ENCODE results near the gene FOXD4L6. TPM values are rescaled to one million over a fixed set of nuclear protein-coding genes. Genes with fewer than 3 reads are reported as not detected.
A peak's percentile ranks its signal among the peaks of the same experiment; 100 is the strongest.
"Not testable (repeated sequence)": the region's sequence is repeated elsewhere in the genome, so short reads cannot be mapped to it uniquely, and the experiment has no call there.

FOXD4L6 gene
- total RNA-seq (2022) (0.28 TPM in 1 of 2 replicates, not detected in the other), Bru-seq, nascent RNA (percentile 16 among the genes with signal in this experiment), BruChase-seq, experiment 1, labeled RNA remaining after a 6-hour chase (percentile 31 among the genes with signal in this experiment), BruChase-seq, experiment 2, labeled RNA remaining after a 2-hour chase (percentile 26 among the genes with signal in this experiment)
- long read RNA-seq, result 0 reads

GRCh38 chr9:41128581-41128980 lies at the start of gene FOXD4L6:
Gene FOXD4L6 (minus strand): TSS chr9:41128681. CDS start chr9:41128383, 298 bp downstream.
- DNase-seq; H3K9me3 Mint-ChIP-seq (ENCODE audit: low read depth, unreplicated experiment); intact Hi-C loops (cut with micrococcal nuclease; ENCODE audit: unreplicated experiment); H3K4me1 Mint-ChIP-seq (ENCODE audit: low read depth, unreplicated experiment); H3K27ac Mint-ChIP-seq (ENCODE audit: unreplicated experiment); H3K36me3 Mint-ChIP-seq (ENCODE audit: insufficient read depth, unreplicated experiment); BruUV-seq (replicated peaks); CTCF ChIA-PET; H3K27me3 Mint-ChIP-seq (ENCODE audit: unreplicated experiment); H3K4me3 Mint-ChIP-seq (ENCODE audit: low read depth, unreplicated experiment): not testable (repeated sequence)

DNA sequence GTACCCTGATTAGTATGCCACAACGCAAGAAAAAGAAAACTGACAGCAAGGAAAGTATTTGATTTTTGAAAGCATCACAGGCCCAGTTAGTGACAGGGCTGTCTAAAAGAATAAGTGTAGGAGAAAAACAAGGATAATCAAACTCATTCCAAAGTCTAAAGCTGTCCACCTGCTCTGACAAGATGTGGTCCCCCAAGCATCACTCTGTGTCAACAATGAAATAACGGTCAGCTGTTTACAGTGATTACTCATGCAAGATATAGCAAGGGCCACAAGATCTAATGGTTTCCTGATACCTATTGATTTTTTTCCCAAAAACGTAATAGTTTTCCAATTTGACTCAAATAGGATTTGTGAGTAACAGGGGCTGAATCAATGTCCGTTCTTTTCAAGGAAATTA lies 46.5 kb upstream of the FOXD4L6 start:
- DNase-seq; H3K36me3 Mint-ChIP-seq (ENCODE audit: insufficient read depth, unreplicated experiment); H3K9me3 Mint-ChIP-seq (ENCODE audit: low read depth, unreplicated experiment); H3K4me3 Mint-ChIP-seq (ENCODE audit: low read depth, unreplicated experiment); H3K4me1 Mint-ChIP-seq (ENCODE audit: low read depth, unreplicated experiment); H3K27me3 Mint-ChIP-seq (ENCODE audit: unreplicated experiment); H3K27ac Mint-ChIP-seq (ENCODE audit: unreplicated experiment); intact Hi-C loops (cut with micrococcal nuclease; ENCODE audit: unreplicated experiment); CTCF ChIA-PET; BruUV-seq (replicated peaks): not testable (repeated sequence)

DNA sequence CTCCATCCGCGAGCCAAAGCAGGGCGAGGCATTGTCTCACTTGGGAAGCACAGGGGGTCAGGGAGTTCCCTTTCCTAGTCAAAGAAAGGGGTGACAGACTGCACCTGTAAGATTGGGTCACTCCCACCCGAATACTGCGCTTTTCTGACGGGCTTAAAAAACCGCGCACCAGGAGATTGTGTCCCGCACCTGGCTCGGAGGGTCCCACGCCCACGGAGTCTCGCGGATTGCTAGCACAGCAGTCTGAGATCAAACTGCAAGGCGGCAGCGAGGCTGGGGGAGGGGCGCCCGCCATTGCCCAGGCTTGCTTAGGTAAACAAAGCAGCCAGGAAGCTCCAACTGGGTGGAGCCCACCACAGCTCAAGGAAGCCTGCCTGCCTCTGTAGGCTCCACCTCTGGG lies 21.6 kb upstream of the FOXD4L6 start:
- CTCF ChIA-PET; H3K27me3 Mint-ChIP-seq (ENCODE audit: unreplicated experiment); intact Hi-C loops (cut with micrococcal nuclease; ENCODE audit: unreplicated experiment); H3K4me1 Mint-ChIP-seq (ENCODE audit: low read depth, unreplicated experiment); DNase-seq; BruUV-seq (replicated peaks); H3K4me3 Mint-ChIP-seq (ENCODE audit: low read depth, unreplicated experiment); H3K9me3 Mint-ChIP-seq (ENCODE audit: low read depth, unreplicated experiment); H3K36me3 Mint-ChIP-seq (ENCODE audit: insufficient read depth, unreplicated experiment); H3K27ac Mint-ChIP-seq (ENCODE audit: unreplicated experiment): not testable (repeated sequence)

DNA sequence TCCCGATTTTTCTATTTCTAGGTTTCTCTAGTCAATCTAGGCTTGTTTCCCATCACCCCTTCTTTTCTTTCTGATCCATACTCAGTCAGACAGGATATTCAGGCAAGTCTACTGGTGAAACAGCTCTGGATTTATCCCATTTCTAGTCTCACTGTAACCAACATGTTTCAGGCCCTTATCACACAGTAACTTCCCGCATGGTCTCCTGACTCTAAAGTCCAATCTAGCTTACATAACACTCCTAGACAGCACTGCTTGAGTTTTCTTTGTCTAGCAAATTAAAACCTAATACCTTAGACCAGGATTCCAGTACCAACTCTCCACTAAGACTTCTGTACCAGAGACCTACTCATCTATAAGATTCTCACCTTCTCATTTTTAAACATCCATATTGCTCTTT lies 13.4 kb upstream of the FOXD4L6 start:
- H3K4me3 Mint-ChIP-seq (ENCODE audit: low read depth, unreplicated experiment); H3K27ac Mint-ChIP-seq (ENCODE audit: unreplicated experiment); H3K27me3 Mint-ChIP-seq (ENCODE audit: unreplicated experiment); H3K9me3 Mint-ChIP-seq (ENCODE audit: low read depth, unreplicated experiment); H3K4me1 Mint-ChIP-seq (ENCODE audit: low read depth, unreplicated experiment); intact Hi-C loops (cut with micrococcal nuclease; ENCODE audit: unreplicated experiment); DNase-seq; H3K36me3 Mint-ChIP-seq (ENCODE audit: insufficient read depth, unreplicated experiment); CTCF ChIA-PET; BruUV-seq (replicated peaks): not testable (repeated sequence)

DNA sequence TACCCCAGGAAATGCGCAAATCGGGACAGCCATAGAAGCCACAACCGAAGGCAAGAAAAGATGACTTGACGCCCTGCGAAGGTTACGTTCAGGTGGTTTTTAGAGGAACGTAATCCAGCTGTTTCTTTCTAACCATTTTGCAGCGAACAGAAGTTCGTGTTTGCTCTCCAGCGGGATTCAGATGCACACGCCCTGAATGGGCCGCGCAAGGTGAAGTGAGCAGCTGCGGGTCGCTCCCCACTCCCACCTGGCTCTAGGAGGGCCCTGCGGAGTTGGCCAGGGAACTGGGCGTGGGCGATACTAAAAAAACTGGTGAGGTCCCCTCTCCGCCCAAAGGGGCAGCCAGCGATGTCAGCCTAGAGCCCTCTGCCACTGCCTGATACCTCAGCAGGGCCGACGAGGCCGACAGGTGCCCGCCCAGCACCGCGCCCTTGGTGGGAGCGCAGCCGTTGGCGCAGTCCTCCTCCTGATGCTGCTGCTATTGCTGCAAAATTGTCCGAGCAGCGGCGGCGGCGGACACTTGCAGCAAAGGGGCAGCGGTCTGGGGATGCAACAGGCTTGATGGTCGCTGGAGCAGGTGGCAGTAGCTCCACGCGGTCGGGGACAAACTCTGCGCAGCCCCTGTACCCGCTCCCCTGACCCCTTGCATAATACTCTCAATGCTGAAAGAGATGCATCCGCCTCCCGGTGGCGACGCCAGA lies 1.6 kb downstream of the FOXD4L6 start:
- not testable (repeated sequence) for H3K9me3 Mint-ChIP-seq (ENCODE audit: low read depth, unreplicated experiment); H3K4me1 Mint-ChIP-seq (ENCODE audit: low read depth, unreplicated experiment); BruUV-seq (replicated peaks)

DNA sequence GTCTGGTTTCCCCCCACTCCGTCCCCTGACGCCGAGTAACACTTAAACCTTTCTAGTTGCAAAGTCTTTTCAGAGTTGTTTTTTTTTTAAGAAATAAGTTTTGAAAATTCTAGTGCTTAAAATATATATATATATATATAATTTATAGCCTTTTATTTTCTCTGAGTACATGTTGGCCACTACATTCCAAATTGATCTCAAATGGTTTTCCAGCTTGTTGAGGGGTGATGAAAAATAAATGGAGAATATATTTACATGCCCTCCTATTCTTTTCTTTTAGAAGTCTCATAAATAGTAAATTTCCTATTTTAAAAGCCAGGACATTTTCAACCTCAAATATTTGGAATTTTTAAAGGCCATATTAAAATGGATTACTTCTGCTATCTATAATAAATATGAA lies 2.5 kb downstream of the FOXD4L6 start:
- H3K27ac Mint-ChIP-seq (ENCODE audit: unreplicated experiment); H3K36me3 Mint-ChIP-seq (ENCODE audit: insufficient read depth, unreplicated experiment); CTCF ChIA-PET; H3K9me3 Mint-ChIP-seq (ENCODE audit: low read depth, unreplicated experiment); DNase-seq; H3K4me3 Mint-ChIP-seq (ENCODE audit: low read depth, unreplicated experiment); H3K27me3 Mint-ChIP-seq (ENCODE audit: unreplicated experiment); intact Hi-C loops (cut with micrococcal nuclease; ENCODE audit: unreplicated experiment); BruUV-seq (replicated peaks); H3K4me1 Mint-ChIP-seq (ENCODE audit: low read depth, unreplicated experiment): not testable (repeated sequence)

More for the DNA sequence above, 1.6 kb downstream of the FOXD4L6 start:
- H3K27me3 Mint-ChIP-seq (ENCODE audit: unreplicated experiment); intact Hi-C loops (cut with micrococcal nuclease; ENCODE audit: unreplicated experiment); H3K36me3 Mint-ChIP-seq (ENCODE audit: insufficient read depth, unreplicated experiment); H3K27ac Mint-ChIP-seq (ENCODE audit: unreplicated experiment); DNase-seq; H3K4me3 Mint-ChIP-seq (ENCODE audit: low read depth, unreplicated experiment); CTCF ChIA-PET: not testable (repeated sequence)

GRCh38 chr9:41125109-41125658 lies 3.3 kb downstream of the FOXD4L6 start:
- H3K27ac Mint-ChIP-seq (ENCODE audit: unreplicated experiment); H3K4me3 Mint-ChIP-seq (ENCODE audit: low read depth, unreplicated experiment); CTCF ChIA-PET; H3K36me3 Mint-ChIP-seq (ENCODE audit: insufficient read depth, unreplicated experiment); BruUV-seq (replicated peaks); DNase-seq; H3K27me3 Mint-ChIP-seq (ENCODE audit: unreplicated experiment); H3K4me1 Mint-ChIP-seq (ENCODE audit: low read depth, unreplicated experiment); intact Hi-C loops (cut with micrococcal nuclease; ENCODE audit: unreplicated experiment); H3K9me3 Mint-ChIP-seq (ENCODE audit: low read depth, unreplicated experiment): not testable (repeated sequence)

- BruUV-seq (replicated peaks); DNase-seq; H3K36me3 Mint-ChIP-seq (ENCODE audit: insufficient read depth, unreplicated experiment); H3K9me3 Mint-ChIP-seq (ENCODE audit: low read depth, unreplicated experiment); CTCF ChIA-PET; H3K4me1 Mint-ChIP-seq (ENCODE audit: low read depth, unreplicated experiment); H3K27ac Mint-ChIP-seq (ENCODE audit: unreplicated experiment); intact Hi-C loops (cut with micrococcal nuclease; ENCODE audit: unreplicated experiment); H3K4me3 Mint-ChIP-seq (ENCODE audit: low read depth, unreplicated experiment); H3K27me3 Mint-ChIP-seq (ENCODE audit: unreplicated experiment): not testable (repeated sequence)
Observed at GRCh38 chr9:41124250-41125108, 4.0 kb downstream of the FOXD4L6 start.

DNA sequence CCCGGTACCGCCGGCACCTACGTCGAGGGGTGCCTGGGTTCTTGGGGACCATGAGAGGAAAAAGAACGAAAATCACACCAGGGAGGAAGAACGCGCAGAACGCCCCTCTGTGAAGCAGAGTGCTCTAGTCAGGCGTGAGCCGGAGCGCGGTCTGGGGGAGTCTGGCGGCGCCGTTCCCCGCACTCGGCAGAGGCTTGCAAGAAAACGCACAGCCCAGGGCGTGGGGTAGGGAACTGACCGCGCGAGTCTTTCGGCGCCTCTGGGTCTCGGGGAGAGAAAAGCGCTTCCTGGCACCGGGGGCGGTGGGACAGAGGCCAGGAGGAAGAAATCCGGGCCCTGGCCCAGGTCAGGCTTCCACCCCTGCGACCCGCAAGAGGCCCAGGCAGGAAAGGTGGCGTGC lies 4.7 kb downstream of the FOXD4L6 start:
- BruUV-seq (replicated peaks); intact Hi-C loops (cut with micrococcal nuclease; ENCODE audit: unreplicated experiment); CTCF ChIA-PET; DNase-seq; H3K4me3 Mint-ChIP-seq (ENCODE audit: low read depth, unreplicated experiment); H3K9me3 Mint-ChIP-seq (ENCODE audit: low read depth, unreplicated experiment); H3K27ac Mint-ChIP-seq (ENCODE audit: unreplicated experiment); H3K36me3 Mint-ChIP-seq (ENCODE audit: insufficient read depth, unreplicated experiment); H3K4me1 Mint-ChIP-seq (ENCODE audit: low read depth, unreplicated experiment): not testable (repeated sequence)
- peaks cover 12% of the 10 kb centered on the region for H3K27me3 Mint-ChIP-seq (ENCODE audit: unreplicated experiment)
